Activated naive CD4-positive, alpha-beta T cell treated with anti-CD3 and anti-CD28 coated beads, Interleukin-2, amount 50 U/mL, for 72 hours (primary cell): ENCODE results near the gene MAP4K2. TPM values are rescaled to one million over a fixed set of nuclear protein-coding genes. Genes with fewer than 3 reads are reported as not detected.
A peak's percentile ranks its signal among the peaks of the same experiment; 100 is the strongest.

Experiments
- ATAC-seq, 2 donors: fragments of 150-1000 bp; cut with Tn5 transposase; 2 replicates each; pipeline ENCODE4 v1.10.0; 2021; ENCODE audit warnings: mild to moderate bottlenecking in 2 of 2, moderate library complexity in 2 of 2
- DNase-seq, 2 donors: peaks; one replicate each; pipeline ENCODE4 v3.0.0; 2021 to 2022; ENCODE audit warnings: low spot score in 2 of 2
- H3K27ac Mint-ChIP-seq, 2 donors: one replicate each; pipeline ENCODE4 v1.8.0; 2022; ENCODE audit warnings: mild to moderate bottlenecking in 2 of 2, mixed read lengths in 2 of 2
- H3K36me3 Mint-ChIP-seq, 2 donors: one replicate each; pipeline ENCODE4 v1.8.0; 2022; ENCODE audit warnings: mixed read lengths in 2 of 2
- H3K9me3 Mint-ChIP-seq, 2 donors: one replicate each; pipeline ENCODE4 v1.8.0; 2022; ENCODE audit warnings: mixed read lengths in 2 of 2
- total RNA-seq, 2 donors: library from RNA; stranded (reverse); gene quantifications; one replicate each; pipeline ENCODE4 v1.2.3, GENCODE V29; 2022

MAP4K2 gene
- total RNA-seq, 2 donors from 2014 or later = 67.7 to 83.2 TPM

- no peak for DNase-seq
- Mint-ChIP-seq H3K36me3 (no peaks in the 10 kb centered on the region), H3K27ac (no peak overlapping the region), H3K9me3 (no peaks in the 10 kb centered on the region)
- ATAC-seq = no peak
Observed at GRCh38 chr11:64746486-64746885, 56.5 kb downstream of the MAP4K2 start.

GRCh38 chr11:64745521-64746328 lies 57.3 kb downstream of the MAP4K2 start:
- no peaks in the 10 kb centered on the region for H3K9me3 Mint-ChIP-seq
- no peaks in the 10 kb centered on the region for H3K36me3 Mint-ChIP-seq
- H3K27ac Mint-ChIP-seq = peak overlapping the region; percentile 55 to 87
- DNase-seq = peak; percentile 59 to 72
- ATAC-seq = peak; percentile 35 to 40

- ATAC-seq = peak in 1 of 2 donors; percentile 40
- peak; percentile 44 to 84 for DNase-seq
- Mint-ChIP-seq H3K27ac (peak overlapping the region; percentile 55 to 87), H3K9me3 (no peaks in the 10 kb centered on the region), H3K36me3 (no peaks in the 10 kb centered on the region)
Observed at GRCh38 chr11:64745189-64745520, 57.9 kb downstream of the MAP4K2 start.

GRCh38 chr11:64744544-64745188 lies 58.3 kb downstream of the MAP4K2 start:
- Mint-ChIP-seq H3K36me3 (no peaks in the 10 kb centered on the region), H3K9me3 (no peaks in the 10 kb centered on the region), H3K27ac (peak overlapping the region in 1 of 2 donors; percentile 87)
- peak in 1 of 2 donors; percentile 4 for ATAC-seq
- DNase-seq = no peak

GRCh38 chr11:64743591-64744543 lies 59.1 kb downstream of the MAP4K2 start, which contains the start of gene RASGRP2:
TSS of gene RASGRP2 (minus strand) at chr11:64744142. CDS start at chr11:64742866, 1,276 bp downstream.
- H3K36me3 Mint-ChIP-seq = no peaks in the 10 kb centered on the region
- peak; percentile 46 to 61 for ATAC-seq
- peak within 1 kb of the TSS; percentile 87 to 89 for H3K27ac Mint-ChIP-seq
- DNase-seq = peak; percentile 75 to 92
- H3K9me3 Mint-ChIP-seq = no peaks in the 10 kb centered on the region

- ATAC-seq (peak; percentile 47 to 55), DNase-seq (peak; percentile 82 to 87)
- H3K36me3 Mint-ChIP-seq = no peaks in the 10 kb centered on the region
- H3K27ac Mint-ChIP-seq = no peak overlapping the region
- no peaks in the 10 kb centered on the region for H3K9me3 Mint-ChIP-seq
Observed at GRCh38 chr11:64742889-64743590, 60.0 kb downstream of the MAP4K2 start.

- H3K27ac Mint-ChIP-seq = no peak overlapping the region
- no peaks in the 10 kb centered on the region for H3K36me3 Mint-ChIP-seq
- DNase-seq = peak in 1 of 2 donors; percentile 14
- no peaks in the 10 kb centered on the region for H3K9me3 Mint-ChIP-seq
- peak; percentile 13 to 17 for ATAC-seq
Observed at GRCh38 chr11:64742087-64742888, 60.7 kb downstream of the MAP4K2 start.

- Mint-ChIP-seq H3K27ac (no peak overlapping the region), H3K9me3 (no peaks in the 10 kb centered on the region), H3K36me3 (no peaks in the 10 kb centered on the region)
- DNase-seq = no peak
- ATAC-seq = no peak
Observed at GRCh38 chr11:64741375-64742086, 61.5 kb downstream of the MAP4K2 start.

- ATAC-seq = no peak
- Mint-ChIP-seq H3K36me3 (no peaks in the 10 kb centered on the region), H3K27ac (no peak overlapping the region), H3K9me3 (no peaks in the 10 kb centered on the region)
- DNase-seq = no peak
Observed at GRCh38 chr11:64739871-64740270, 63.1 kb downstream of the MAP4K2 start.

- no peak for ATAC-seq
- DNase-seq = no peak
- H3K27ac Mint-ChIP-seq = peak overlapping the region in 1 of 2 donors; percentile 11
Observed at GRCh38 chr11:64736654-64737053, 66.4 kb downstream of the MAP4K2 start.

GRCh38 chr11:64735725-64736259 lies 67.2 kb downstream of the MAP4K2 start:
- no peaks in the 10 kb centered on the region for H3K9me3 Mint-ChIP-seq
- DNase-seq (no peak), ATAC-seq (no peak)
- H3K27ac Mint-ChIP-seq = peak overlapping the region in 1 of 2 donors; percentile 11
- H3K36me3 Mint-ChIP-seq = no peaks in the 10 kb centered on the region

More at GRCh38 chr11:64736654-64737053, 66.4 kb downstream of the MAP4K2 start:
- Mint-ChIP-seq H3K9me3 (no peaks in the 10 kb centered on the region), H3K36me3 (no peaks in the 10 kb centered on the region)
